Measurements from ENCODE around the gene ZNF343. TPM values are rescaled to one million over a fixed set of nuclear protein-coding genes. Genes with fewer than 3 reads are reported as not detected.
"Not testable (repeated sequence)": the region's sequence is repeated elsewhere in the genome, so short reads cannot be mapped to it uniquely, and the experiment has no call there.

ZNF343 gene
- polyA plus RNA-seq (ENCODE audit: insufficient read length): 8.4 TPM

DNA sequence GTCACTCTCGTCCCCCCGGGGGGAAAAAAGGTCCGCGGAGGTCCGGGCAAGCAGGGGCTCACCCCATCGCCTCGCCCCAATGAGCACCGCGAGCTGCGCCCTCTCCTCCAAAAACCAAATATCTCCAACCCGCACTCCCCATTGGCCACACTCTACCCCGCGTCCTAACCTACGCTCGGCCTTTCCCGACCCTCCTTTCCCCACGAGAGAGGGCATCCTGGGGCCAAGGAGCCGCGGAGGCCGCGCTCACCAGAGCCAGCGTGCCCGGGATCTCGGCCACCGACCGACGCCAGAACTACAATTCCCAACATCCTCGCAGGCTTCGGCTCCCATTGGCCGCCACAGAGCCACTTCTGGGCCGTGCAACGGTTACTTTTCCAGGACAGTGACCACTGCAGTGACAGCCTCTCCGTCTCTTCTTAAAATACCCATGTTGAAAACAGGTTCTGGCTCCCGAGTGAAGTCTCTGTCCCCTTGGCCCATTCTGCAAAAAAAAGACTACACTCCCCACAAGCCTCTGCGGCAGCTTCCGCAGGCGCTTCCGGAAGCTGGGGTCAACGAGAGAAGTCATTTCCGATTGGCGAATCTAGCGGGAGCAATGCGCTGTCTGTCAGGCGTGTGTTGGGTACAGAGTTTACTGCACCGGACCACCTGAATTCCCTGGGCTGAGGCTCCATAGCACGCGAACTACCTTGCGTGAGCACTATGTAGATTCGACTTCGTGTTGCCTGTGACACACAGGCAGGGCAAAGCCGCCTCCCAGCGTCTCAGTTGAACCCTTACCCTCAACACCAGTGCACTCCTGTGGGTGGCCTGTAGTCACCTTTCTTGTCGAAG lies at the start of gene ZNF343:
TSS of gene ZNF343 (minus strand) at position 285 of the 837 bp plus-strand sequence. CDS start 15,020 bp downstream, outside the sequence.
- DNase-seq: peak; percentile 89

- no peak for DNase-seq
Measured at GRCh38 chr20:2557873-2558580, 49.3 kb upstream of the ZNF343 start.

DNA sequence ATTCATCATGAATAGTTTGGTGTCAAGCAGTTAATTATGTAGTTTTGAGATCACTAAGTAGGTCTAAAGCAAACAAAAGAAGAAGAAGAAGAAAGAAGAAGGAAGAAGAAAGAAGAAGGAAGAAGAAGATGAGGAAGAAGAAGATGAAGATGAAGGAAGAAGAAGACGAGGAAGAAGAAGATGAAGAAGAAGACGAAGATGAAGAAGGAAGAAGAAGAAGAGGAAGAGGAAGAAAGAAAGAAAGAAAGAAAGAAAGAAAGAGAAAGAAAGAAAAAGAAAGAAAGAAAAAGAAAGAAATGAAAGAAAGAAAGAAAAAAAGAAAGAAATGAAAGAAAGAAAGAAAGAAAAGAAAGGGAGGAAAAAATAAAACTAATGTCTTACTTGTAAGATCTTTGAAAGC lies 36.9 kb upstream of the ZNF343 start:
- no peak for DNase-seq

DNA sequence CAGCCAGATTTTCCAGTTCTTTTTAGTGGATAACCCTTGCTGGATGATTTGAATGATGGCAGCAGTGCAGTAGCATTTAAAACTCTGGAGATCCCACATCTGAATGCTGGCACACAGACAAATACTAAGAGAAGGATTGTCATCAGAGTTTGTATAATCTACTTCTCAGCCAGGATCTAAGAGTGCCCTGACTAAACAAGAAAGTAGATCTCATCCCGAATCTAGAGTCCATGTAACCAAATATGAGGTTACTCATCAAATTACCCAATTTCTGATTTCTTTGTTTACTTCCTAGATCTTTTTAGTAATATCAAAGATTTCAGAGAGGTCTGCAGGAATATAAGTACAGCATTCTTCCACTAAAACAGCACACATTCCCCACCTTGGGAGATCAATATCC lies 35.5 kb upstream of the ZNF343 start:
- DNase-seq: no peak

GRCh38 chr20:2542361-2542760 lies 33.6 kb upstream of the ZNF343 start:
- no peak for DNase-seq

- DNase-seq: no peak
Measured at GRCh38 chr20:2541940-2542339, 33.2 kb upstream of the ZNF343 start.

GRCh38 chr20:2538931-2539720 lies 30.4 kb upstream of the ZNF343 start:
- no peak for DNase-seq

GRCh38 chr20:2538356-2538755 lies 29.6 kb upstream of the ZNF343 start:
- DNase-seq: no peak

DNA sequence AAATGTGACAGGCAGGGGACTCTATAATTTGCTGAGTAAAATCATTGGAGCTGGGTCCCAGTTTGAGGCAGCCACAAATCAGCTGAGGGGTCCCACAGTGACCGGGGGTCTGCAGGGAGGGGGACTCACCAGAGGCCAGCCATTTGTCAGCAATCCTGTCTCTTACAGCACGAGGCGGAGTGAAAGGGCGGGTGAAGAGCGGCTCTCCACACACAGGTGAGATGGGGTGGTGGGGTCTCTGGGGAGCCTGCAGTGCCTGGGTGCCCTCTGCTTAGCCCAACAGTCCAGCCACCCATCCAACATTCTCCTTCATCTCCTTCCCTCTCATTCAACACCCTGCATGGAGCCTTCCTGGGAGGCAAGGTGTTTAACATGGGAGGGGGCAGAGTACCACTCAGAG lies 28.4 kb upstream of the ZNF343 start:
- no peak for DNase-seq

- DNase-seq: no peak
Measured at GRCh38 chr20:2536560-2536986, 27.9 kb upstream of the ZNF343 start, which contains the start of gene TMC2. Gene TMC2, plus strand, starts transcription at chr20:2536573. Its CDS starts 49 bp downstream, at chr20:2536622.

DNA sequence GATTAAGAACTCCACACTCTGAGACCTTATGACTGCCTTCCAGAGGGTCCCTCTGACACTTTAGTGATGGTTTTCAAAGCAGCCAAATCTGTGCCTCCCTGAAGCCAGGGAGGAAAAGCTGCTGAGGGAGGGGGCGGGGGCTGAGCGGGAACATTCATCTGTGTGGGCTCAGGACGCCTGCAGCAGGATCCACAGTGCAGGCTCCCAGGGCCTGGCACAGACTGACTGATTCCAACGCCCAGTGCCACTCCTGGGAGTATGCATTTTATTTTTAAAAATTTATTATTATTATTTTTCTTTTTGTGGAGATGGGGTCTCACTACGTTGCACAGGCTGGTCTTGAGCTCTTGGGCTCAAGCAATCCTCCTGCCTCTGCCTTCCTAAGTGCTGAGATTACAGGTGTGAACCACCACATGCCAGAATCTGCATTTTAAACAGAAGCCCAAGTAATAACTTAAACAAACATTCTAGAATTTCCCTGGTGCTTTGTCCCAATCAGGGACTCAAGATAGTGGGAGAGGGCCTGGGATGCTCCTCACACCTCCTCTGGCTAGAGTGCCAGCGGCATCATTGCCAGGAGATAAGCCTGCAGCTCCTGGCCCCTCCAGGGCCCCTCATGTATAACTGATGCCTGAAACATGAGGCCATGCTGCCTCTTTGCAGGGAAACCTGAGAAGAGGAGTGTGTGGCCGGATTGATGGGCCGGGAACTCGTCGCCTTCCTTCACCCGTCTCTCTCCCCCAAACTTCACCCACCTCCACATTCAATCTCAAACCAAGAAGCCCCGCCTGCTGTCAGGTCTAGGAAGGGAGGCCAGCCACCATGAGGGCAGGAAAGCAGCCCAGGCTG lies 27.2 kb upstream of the ZNF343 start:
- no peak for DNase-seq

DNA sequence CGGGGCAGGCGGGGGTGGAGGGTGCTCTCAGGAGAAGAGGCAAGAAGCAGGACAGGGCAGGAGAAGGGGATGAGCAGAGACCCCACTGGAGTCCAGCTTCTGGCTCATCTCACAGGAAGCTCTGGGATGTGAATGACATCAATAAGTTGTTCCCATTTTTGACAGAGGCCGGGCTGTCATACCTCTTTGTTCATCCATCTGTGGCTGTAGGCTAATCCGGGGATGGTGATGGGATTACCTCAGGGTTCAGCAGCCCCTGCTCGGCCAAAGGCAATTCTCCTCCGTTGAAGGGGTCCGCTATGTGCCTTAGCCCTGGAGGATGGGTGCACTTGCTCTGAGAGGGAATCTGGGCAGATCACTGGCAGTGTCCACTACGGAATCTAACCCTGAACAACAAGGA lies 24.4 kb upstream of the ZNF343 start:
- DNase-seq: no peak

GRCh38 chr20:2528671-2529271 lies 20.1 kb upstream of the ZNF343 start:
- DNase-seq: no peak

- no peak for DNase-seq
Measured at GRCh38 chr20:2527762-2528161, 19.0 kb upstream of the ZNF343 start.

DNA sequence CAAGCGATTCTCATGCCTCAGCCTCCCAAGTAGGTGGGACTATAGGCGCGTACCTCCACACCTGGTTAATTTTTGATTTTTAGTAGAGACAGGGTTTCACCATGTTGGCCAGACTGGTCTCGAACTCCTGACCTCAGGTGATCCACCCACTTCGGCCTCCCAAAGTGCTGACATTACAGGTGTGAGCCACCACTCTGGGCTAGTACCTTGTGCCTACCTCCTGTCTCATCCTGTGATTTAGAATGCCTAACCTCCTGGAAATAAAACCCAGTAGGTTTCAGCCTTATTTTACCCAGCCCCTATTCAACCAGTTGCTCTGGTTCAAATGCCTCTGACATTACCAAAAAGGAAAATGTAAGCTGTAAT lies 17.5 kb upstream of the ZNF343 start:
- DNase-seq: not testable (repeated sequence)

- DNase-seq: peak; percentile 58
Measured at GRCh38 chr20:2524709-2525506, 16.2 kb upstream of the ZNF343 start.

- peak; percentile 87 for DNase-seq
Measured at GRCh38 chr20:2523919-2524708, 15.4 kb upstream of the ZNF343 start.

GRCh38 chr20:2522826-2523429 lies 14.2 kb upstream of the ZNF343 start:
- not testable (repeated sequence) for DNase-seq
